Breast epithelium (tissue), 3 donors: ENCODE data around the gene SEMA4G.

Experiments used
- CTCF ChIP-seq, 3 donors: fragments of 450-650 bp; IDR thresholded peaks; one replicate each; pipeline ENCODE4 v1.5.1; 2016 to 2017; ENCODE audit warnings: antibody characterized with exemption in 3 of 3, mild to moderate bottlenecking in 3 of 3, moderate library complexity in 3 of 3
- POLR2A ChIP-seq: fragments of 450-650 bp; IDR thresholded peaks from one replicate; pipeline ENCODE4 v1.6.1; 2016; ENCODE audit warnings: antibody characterized with exemption, mild to moderate bottlenecking, moderate library complexity
- POLR2AphosphoS5 ChIP-seq, 3 donors: sonication (generic); formaldehyde crosslinking; IDR thresholded peaks; one replicate each; pipeline ENCODE4 v1.6.1; 2017; ENCODE audit warnings: antibody characterized with exemption in 3 of 3

- no peak for TF ChIP-seq POLR2AphosphoS5 (IDR thresholded peaks at IDR 0.05)
- TF ChIP-seq CTCF (IDR thresholded peaks at IDR 0.05) = no peak
- TF ChIP-seq POLR2A = no peak
Observed at GRCh38 chr10:100945754-100946153, 23.6 kb upstream of the SEMA4G start.
